Camera-type eye (tissue), 1 donor: Measurements from ENCODE around the gene EOLA2. TPM values are rescaled to one million over a fixed set of nuclear protein-coding genes. Genes with fewer than 3 reads are reported as not detected.

Source experiments
- total RNA-seq: library from RNA; depleted of rRNA; stranded (reverse); fragments of >200 nt; gene quantifications from one replicate; pipeline ENCODE4 v1.2.3, GENCODE V29; 2014

EOLA2 gene
- total RNA-seq, result 20.8 TPM

GRCh38 chrX:149938427-149938880 is at the start of gene EOLA2:
Gene EOLA2 (minus strand): TSS chrX:149938491. CDS start chrX:149933874, 4,617 bp downstream.

GRCh38 chrX:149929400-149929799 is 8.9 kb downstream of the EOLA2 start, which contains the start of gene HSFX4:
Gene HSFX4 (plus strand): TSS chrX:149929573. CDS start chrX:149929645, 72 bp downstream.

Other genes with a start within 250 kb of the EOLA2 start
- gene MAGEA11, start 226.4 kb downstream of the EOLA2 start, total RNA-seq, result 0.77 TPM
- gene HSFX1, start 164.4 kb downstream of the EOLA2 start, total RNA-seq, result 3.4 TPM
- not detected for gene MAGEA9, start 156.6 kb downstream of the EOLA2 start, total RNA-seq
- gene MAGEA8, start 57.3 kb downstream of the EOLA2 start, total RNA-seq, result not detected
- gene HSFX4, start 8.9 kb downstream of the EOLA2 start, total RNA-seq, result not detected